Measurements from ENCODE around the gene ZNF780B. TPM values are rescaled to one million over a fixed set of nuclear protein-coding genes. Genes with fewer than 3 reads are reported as not detected.

The ZNF780B gene
- total RNA-seq, 1 donor from 2014 or later = 42.3 TPM

DNA sequence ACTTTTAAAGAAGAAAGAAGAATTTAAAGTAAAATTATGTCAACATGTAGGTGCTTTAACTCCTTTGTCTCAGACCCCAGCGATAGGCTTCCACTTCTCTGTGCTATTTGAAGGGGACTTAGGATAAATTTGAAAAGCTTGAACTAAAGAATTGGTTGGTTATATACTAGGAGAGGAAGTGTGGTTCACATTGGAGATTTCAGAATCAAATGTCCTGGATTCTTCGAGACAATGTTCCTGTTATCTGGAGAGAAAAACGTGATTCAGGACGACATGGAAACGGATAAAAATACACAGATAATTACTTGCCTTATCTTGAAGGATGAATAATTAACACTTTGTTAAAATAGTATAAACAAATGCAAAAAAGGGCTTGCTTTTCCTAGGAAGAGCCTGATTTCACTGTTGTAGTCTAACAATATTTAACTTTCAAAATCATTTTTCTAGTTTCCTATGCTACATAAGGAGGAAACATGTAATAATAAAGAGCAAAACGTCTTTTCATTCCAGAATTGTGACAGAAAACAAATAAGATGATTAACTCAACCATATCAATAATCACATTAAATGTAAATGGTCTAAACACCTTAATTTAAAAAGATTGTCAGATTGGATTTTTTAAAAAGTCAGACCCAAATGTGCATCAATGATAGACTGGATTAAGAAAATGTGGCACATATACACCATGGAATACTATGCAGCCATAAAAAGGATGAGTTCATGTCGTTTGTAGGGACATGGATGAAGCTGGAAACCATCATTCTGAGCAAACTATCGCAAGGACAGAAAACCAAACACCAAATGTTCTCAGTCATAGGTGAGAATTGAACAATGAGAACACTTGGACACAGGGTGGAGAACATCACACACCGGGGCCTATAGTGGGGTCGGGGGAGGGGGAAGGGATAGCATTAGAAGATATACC is 35.4 kb upstream of the ZNF780B start:
- Mint-ChIP-seq H3K9me3 (peaks cover 18% of the 10 kb centered on the region), H3K36me3 (peaks cover 14% of the 10 kb centered on the region), H3K27ac (peak overlapping the region; percentile 99), H3K4me1 (peaks cover 13% of the 10 kb centered on the region), H3K27me3 (ENCODE audit: low read depth) (peaks cover 8% of the 10 kb centered on the region), H3K4me3 (peak overlapping the region; percentile 100)
- TF ChIP-seq, protein P1, sequence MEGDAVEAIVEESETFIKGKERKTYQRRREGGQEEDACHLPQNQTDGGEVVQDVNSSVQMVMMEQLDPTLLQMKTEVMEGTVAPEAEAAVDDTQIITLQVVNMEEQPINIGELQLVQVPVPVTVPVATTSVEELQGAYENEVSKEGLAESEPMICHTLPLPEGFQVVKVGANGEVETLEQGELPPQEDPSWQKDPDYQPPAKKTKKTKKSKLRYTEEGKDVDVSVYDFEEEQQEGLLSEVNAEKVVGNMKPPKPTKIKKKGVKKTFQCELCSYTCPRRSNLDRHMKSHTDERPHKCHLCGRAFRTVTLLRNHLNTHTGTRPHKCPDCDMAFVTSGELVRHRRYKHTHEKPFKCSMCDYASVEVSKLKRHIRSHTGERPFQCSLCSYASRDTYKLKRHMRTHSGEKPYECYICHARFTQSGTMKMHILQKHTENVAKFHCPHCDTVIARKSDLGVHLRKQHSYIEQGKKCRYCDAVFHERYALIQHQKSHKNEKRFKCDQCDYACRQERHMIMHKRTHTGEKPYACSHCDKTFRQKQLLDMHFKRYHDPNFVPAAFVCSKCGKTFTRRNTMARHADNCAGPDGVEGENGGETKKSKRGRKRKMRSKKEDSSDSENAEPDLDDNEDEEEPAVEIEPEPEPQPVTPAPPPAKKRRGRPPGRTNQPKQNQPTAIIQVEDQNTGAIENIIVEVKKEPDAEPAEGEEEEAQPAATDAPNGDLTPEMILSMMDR (IDR thresholded peaks at IDR 0.05; ENCODE audit: unreplicated experiment) = no peak
- DNase-seq (ENCODE audit: low spot score in 2 of 2, unreplicated experiment in 2 of 2) = no peak

DNA sequence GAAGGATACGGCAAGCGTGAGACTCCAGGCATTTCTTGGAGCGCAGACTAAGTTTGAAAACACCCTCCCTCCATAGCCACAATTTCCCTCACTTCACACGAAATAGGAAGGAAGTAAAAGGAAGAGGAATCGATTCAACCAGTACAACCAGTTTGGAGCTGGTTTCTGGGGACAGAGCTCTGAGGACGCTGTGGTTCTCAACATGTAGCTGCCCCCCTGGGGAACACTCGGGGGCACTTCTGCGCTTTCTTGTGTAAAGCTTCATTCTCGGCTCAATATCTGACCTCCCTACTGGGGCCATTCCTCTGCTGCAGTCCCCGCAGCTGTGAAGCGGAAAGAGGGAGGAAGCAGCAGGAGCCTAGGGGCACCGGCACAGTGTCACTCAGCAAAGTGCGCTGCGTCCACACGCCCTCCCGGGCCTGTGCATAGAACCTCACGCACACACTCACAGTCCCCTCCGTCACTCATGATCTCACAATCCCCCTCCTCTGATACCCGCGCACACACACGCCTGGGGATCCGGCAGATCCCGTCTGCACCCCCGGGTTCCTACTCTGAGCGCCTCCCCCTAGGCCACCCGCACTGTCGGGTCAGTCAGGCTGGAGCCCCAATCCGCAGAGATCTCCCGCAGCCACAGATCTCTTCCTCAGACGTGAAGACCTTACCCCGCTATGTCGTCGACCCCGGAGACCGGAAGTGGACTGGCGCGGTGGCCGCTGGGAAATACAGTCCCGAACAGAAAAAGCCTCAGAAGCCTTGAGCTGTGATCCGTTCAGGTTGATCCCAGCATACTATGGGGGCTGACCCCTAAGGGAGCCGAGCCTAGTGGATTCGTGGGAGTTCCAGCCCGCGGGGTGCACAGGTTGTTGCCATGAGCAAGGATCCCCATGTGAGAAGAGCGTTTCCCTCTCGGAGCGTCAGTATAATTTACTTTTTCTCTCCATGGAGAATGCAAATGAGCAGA is 34.5 kb upstream of the ZNF780B start, which contains the start of gene ZNF780A:
ZNF780A (minus strand) TSS at position 703 of the 964 bp plus-strand sequence. CDS start 6,190 bp downstream, outside the sequence.
- Mint-ChIP-seq H3K27ac (peak within 1 kb of the TSS; percentile 99), H3K4me3 (peak within 1 kb of the TSS; percentile 100), H3K4me1 (peaks cover 13% of the 10 kb centered on the region), H3K9me3 (peaks cover 14% of the 10 kb centered on the region), H3K36me3 (peaks cover 14% of the 10 kb centered on the region), H3K27me3 (ENCODE audit: low read depth) (peaks cover 4% of the 10 kb centered on the region)
- TF ChIP-seq, protein P1 (IDR thresholded peaks at IDR 0.05; ENCODE audit: unreplicated experiment) = no peak
- peak; percentile 40 to 66 for DNase-seq (ENCODE audit: low spot score in 2 of 2, unreplicated experiment in 2 of 2)

DNA sequence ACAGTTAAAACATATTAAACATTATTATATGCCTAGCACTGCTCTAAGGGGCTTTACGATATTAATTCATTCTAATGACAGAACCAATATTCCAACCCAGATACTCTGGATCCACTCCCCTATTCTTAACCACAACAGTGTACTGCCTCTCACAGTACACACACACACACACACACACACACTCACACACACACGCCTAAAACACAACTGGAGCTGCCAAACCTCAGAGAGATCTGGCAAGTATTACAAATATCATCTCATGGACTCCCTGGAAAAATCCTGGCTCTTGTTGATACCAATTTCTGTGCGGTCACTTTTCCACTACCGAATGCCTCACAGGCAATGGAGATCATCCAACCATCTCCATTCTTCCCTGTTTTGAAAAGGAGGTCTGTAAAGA is 33.4 kb upstream of the ZNF780B start:
- TF ChIP-seq, protein P1 (IDR thresholded peaks at IDR 0.05; ENCODE audit: unreplicated experiment) = no peak
- H3K4me1 Mint-ChIP-seq = peaks cover 13% of the 10 kb centered on the region
- peaks cover 16% of the 10 kb centered on the region for H3K36me3 Mint-ChIP-seq
- DNase-seq (ENCODE audit: low spot score in 2 of 2, unreplicated experiment in 2 of 2) = no peak
- peaks cover 14% of the 10 kb centered on the region for H3K9me3 Mint-ChIP-seq
- peak overlapping the region; percentile 99 for H3K27ac Mint-ChIP-seq
- H3K4me3 Mint-ChIP-seq = peak overlapping the region; percentile 100
- peaks cover 2% of the 10 kb centered on the region for H3K27me3 Mint-ChIP-seq (ENCODE audit: low read depth)

DNA sequence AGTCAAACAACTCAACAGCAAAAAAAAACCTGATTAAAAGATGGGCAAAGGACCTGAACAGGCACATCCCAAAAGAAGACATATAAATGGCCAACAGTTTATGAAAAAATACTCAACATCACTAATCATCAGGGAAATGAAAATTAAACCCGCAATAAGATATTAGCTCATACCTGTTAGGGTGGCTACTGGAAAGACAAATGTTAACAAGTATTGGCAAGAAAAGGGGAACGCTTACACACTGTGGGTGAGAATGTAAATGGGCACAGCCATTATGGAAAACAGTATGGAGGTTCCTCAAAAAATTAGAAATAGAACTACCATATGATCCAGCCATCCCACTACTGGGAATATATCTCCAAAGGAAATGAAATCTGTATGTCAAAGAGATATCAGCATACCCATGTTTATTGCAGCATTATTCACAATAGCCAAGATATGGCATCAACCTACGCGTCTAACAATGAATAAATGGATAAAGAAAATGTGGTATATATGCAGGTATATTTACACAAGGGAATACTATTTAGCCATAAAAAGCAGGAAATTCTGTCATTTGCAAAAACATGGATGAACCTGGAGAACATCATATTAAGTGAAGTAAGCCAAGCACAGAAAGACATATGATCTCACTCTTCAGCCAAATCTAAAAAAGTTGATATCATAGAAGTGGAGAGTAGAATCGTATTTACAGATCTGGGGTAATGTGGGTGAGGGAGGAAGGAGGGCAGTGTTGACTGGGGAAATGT is 32.4 kb upstream of the ZNF780B start:
- Mint-ChIP-seq H3K4me1 (peaks cover 13% of the 10 kb centered on the region), H3K4me3 (peak overlapping the region; percentile 17)

More for the DNA sequence above, 32.4 kb upstream of the ZNF780B start:
- DNase-seq (ENCODE audit: low spot score in 2 of 2, unreplicated experiment in 2 of 2) = no peak
- Mint-ChIP-seq H3K27me3 (ENCODE audit: low read depth) (no peaks in the 10 kb centered on the region), H3K27ac (peak overlapping the region; percentile 99), H3K9me3 (peaks cover 14% of the 10 kb centered on the region), H3K36me3 (peaks cover 21% of the 10 kb centered on the region)
- TF ChIP-seq, protein P1 (IDR thresholded peaks at IDR 0.05; ENCODE audit: unreplicated experiment) = no peak

All from mesothelial cell of epicardium (in vitro differentiated cells).